Measurements from ENCODE around the gene BMP7. TPM values are rescaled to one million over a fixed set of nuclear protein-coding genes. Genes with fewer than 3 reads are reported as not detected.
"Not testable (repeated sequence)": the region's sequence is repeated elsewhere in the genome, so short reads cannot be mapped to it uniquely, and the experiment has no call there.

Gene BMP7
- total RNA-seq, 2 experiments from 2014 or later: not detected

- Mint-ChIP-seq H3K9me3 (no peaks in the 10 kb centered on the region), H3K4me3 (no peak overlapping the region), H3K4me1 (no peaks in the 10 kb centered on the region), H3K27me3 (no peaks in the 10 kb centered on the region), H3K27ac (no peak overlapping the region), H3K36me3 (no peaks in the 10 kb centered on the region)
- ATAC-seq (ENCODE audit: low read depth) (no peak), DNase-seq (no peak)
- POLR2A ChIA-PET: no interaction called here
Measured at GRCh38 chr20:57166568-57167291, 99.7 kb downstream of the BMP7 start.

DNA sequence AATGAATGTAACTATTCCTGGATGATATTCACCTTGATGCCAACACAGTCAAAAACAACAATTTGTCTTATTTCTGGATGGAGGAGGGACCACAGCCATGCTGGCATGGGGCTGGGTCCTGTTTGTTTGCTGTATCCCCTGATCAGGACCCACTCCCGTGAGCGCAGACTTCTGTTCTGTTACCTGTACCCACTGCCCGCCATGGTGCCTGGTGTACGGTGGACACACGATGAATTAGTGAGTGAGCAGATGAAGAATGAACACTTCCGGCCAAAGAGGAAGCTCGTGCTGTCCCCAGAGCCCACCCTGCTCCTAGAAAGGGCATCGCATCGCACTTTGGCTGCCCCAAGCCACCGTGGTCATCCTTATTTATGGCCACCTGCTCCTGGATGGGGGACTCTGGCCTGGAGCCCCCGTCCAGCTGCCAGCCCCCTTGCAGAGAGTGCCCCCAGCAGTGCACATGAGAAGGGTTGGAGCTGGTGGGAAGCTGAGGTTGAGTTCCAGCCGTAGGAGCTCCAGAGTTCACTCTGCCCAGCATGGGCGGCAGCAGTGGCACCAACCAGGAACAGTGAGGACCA, 100.9 kb downstream of the BMP7 start:
- H3K9me3 Mint-ChIP-seq: no peaks in the 10 kb centered on the region

GRCh38 chr20:57164872-57165271, 101.6 kb downstream of the BMP7 start:
- ATAC-seq (ENCODE audit: low read depth): no peak
- H3K9me3 Mint-ChIP-seq: no peaks in the 10 kb centered on the region

More for the DNA sequence above, 100.9 kb downstream of the BMP7 start:
- DNase-seq (no peak), ATAC-seq (ENCODE audit: low read depth) (no peak)
- H3K27ac Mint-ChIP-seq: no peak overlapping the region
- H3K4me3 Mint-ChIP-seq: no peak overlapping the region
- no peaks in the 10 kb centered on the region for H3K27me3 Mint-ChIP-seq
- no peaks in the 10 kb centered on the region for H3K4me1 Mint-ChIP-seq
- no peaks in the 10 kb centered on the region for H3K36me3 Mint-ChIP-seq
- POLR2A ChIA-PET: no interaction called here

DNA sequence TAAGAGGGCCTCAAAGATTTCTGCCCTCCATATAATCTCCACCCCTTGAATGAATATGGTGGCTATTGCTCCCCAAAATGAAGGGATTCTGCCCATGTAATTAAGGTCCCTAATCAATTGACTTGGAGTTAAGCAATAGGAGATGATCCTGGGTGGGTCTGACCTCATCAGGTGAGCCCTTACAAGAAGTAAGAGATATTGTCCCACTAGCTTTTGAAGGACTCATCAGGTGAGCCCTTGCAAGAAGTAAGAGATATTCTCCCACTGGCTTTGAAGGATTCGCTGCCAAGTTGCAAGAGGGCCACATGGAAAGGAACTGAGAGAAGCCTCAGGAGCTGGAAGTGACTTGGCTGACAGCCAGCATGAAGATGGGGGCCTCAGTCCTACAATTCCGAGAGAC, 103.4 kb downstream of the BMP7 start:
- Mint-ChIP-seq H3K27ac (no peak overlapping the region), H3K9me3 (no peaks in the 10 kb centered on the region), H3K36me3 (no peaks in the 10 kb centered on the region), H3K4me1 (no peaks in the 10 kb centered on the region), H3K27me3 (no peaks in the 10 kb centered on the region), H3K4me3 (no peak overlapping the region)
- DNase-seq: no peak
- ATAC-seq (ENCODE audit: low read depth): no peak
- POLR2A ChIA-PET: no interaction called here

More at GRCh38 chr20:57164872-57165271, 101.6 kb downstream of the BMP7 start:
- Mint-ChIP-seq H3K27me3 (no peaks in the 10 kb centered on the region), H3K36me3 (no peaks in the 10 kb centered on the region), H3K27ac (no peak overlapping the region), H3K4me3 (no peak overlapping the region), H3K4me1 (no peaks in the 10 kb centered on the region)
- DNase-seq: no peak
- POLR2A ChIA-PET: no interaction called here

DNA sequence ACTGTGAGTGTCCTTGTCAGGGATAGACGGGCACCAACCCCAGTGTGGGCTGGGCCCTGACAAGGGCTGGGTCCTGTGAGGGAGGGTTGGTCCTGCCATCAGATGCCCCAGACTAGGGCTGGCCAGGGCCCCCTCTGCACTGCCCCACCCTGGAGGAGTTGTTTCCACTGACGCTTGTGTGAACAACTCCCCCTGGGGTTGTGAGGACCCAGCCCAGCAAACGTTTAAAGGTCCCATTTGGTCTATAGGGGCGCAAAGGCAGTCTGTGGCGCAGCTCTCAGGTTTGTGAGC, 104.1 kb downstream of the BMP7 start:
- DNase-seq: no peak

DNA sequence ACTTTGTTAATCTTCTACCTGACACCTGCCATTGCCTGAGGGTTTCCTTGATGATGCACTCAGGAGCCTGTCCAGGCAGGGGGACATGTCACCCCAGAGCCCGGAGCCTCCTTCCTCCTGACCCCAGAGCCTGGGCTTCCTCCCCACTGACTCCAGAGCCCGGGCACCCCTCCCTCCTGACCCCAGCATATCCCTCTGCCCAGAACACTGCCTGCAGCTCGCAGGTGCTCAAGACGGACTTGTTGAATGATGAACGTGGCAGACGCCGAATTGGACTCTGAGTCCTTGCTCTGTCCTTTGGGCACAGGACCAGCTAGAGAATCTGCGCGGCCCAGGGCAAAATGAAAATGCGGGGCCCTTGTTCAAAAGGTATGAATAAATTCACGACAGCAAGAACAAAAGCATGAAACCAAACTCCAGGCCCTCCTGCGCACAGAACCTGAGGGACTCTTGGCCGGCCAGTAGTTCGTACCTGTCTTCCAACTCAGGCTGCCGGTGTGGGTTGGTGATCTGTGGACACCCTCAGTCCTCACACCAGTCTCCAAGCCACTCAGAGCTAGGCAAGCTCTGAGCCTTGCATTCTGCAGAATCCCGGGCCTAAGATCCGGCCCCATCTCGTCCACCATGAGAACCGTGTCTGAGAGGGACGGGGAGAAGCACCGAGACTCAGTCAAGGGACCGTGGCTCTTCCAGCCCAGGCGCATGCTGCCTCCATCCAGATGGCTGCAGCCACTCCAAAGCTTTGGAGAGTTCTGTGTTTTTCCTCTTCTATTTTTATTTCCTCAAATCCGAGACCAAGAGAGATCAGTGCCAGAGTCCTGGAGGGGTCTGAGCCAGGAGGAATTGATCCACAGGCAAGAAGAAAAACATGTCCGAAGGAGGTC, 104.7 kb downstream of the BMP7 start:
- Mint-ChIP-seq H3K27me3 (no peaks in the 10 kb centered on the region), H3K9me3 (no peaks in the 10 kb centered on the region), H3K4me1 (no peaks in the 10 kb centered on the region), H3K27ac (no peak overlapping the region), H3K4me3 (no peak overlapping the region), H3K36me3 (no peaks in the 10 kb centered on the region)
- DNase-seq: no peak
- POLR2A ChIA-PET: no interaction called here
- ATAC-seq (ENCODE audit: low read depth): no peak

More for the DNA sequence above, 104.1 kb downstream of the BMP7 start:
- H3K9me3 Mint-ChIP-seq: no peaks in the 10 kb centered on the region
- H3K27me3 Mint-ChIP-seq: no peaks in the 10 kb centered on the region
- H3K4me1 Mint-ChIP-seq: no peaks in the 10 kb centered on the region
- POLR2A ChIA-PET: no interaction called here
- ATAC-seq (ENCODE audit: low read depth): no peak
- no peaks in the 10 kb centered on the region for H3K36me3 Mint-ChIP-seq
- no peak overlapping the region for H3K4me3 Mint-ChIP-seq
- H3K27ac Mint-ChIP-seq: no peak overlapping the region

DNA sequence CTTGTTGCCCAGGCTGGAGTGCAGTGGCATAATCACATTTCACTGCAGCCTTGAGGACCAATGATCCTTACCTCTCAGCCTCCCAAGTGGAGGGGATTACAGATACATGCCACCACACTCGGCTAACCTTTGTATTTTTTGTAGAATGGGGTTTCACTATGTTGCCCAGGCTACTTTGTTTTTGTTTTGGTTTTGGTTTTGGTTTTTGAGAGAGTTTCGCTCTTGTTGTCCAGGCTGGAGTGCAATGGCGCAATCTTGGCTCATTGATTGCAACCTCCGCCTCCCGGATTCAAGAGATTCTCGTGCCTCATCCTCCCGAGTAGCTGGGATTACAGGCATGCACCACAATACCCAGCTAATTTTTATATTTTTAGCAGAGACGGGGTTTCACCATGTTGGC, 105.5 kb downstream of the BMP7 start:
- H3K9me3 Mint-ChIP-seq: no peaks in the 10 kb centered on the region
- ATAC-seq (ENCODE audit: low read depth): no peak
- POLR2A ChIA-PET: no interaction called here

DNA sequence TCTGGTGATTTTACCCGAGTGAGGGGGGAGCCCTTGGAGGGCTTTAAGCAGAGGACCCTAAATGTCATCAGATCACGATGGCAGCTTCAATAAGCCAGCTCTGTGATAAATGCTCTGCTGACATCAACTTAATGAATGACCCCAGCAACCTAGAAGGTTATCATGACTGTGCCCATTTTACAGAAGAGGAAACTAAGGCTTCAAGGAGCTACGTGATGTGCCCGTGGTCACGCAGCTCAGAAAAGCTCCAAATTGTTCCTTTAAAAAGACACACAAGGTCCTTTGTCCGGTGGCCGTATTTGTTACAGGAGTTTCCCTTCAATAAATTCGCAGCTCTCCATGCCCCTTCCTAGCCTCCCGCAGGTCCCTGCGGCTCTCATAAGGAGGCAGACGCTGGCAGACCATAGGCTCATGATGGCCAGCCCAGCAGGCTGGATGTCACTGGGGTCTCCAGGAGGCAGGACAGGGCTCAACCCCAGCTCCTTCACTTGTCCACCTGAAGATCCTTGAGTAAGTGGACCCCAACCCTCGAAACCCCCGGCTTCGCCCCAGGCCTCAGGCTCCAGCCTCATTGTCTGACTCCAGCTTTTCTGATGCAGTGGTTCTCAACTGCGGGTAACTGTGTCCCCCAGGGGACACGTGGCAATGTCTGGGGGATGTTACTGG, 106.4 kb downstream of the BMP7 start:
- DNase-seq (no peak), ATAC-seq (ENCODE audit: low read depth) (no peak)
- H3K36me3 Mint-ChIP-seq: no peaks in the 10 kb centered on the region
- POLR2A ChIA-PET: no interaction called here
- H3K27me3 Mint-ChIP-seq: no peaks in the 10 kb centered on the region
- no peak overlapping the region for H3K4me3 Mint-ChIP-seq
- no peaks in the 10 kb centered on the region for H3K9me3 Mint-ChIP-seq
- no peaks in the 10 kb centered on the region for H3K4me1 Mint-ChIP-seq
- no peak overlapping the region for H3K27ac Mint-ChIP-seq

More for the DNA sequence above, 105.5 kb downstream of the BMP7 start:
- Mint-ChIP-seq H3K36me3 (no peaks in the 10 kb centered on the region), H3K4me3 (no peak overlapping the region), H3K4me1 (no peaks in the 10 kb centered on the region), H3K27me3 (no peaks in the 10 kb centered on the region), H3K27ac (no peak overlapping the region)
- no peak for DNase-seq

- no peak for ATAC-seq (ENCODE audit: low read depth)
- Mint-ChIP-seq H3K27me3 (no peaks in the 10 kb centered on the region), H3K9me3 (no peaks in the 10 kb centered on the region), H3K27ac (no peak overlapping the region), H3K36me3 (no peaks in the 10 kb centered on the region), H3K4me3 (no peak overlapping the region), H3K4me1 (no peaks in the 10 kb centered on the region)
- no peak for DNase-seq
- POLR2A ChIA-PET: no interaction called here
Measured at GRCh38 chr20:57159193-57159851, 107.1 kb downstream of the BMP7 start.

GRCh38 chr20:57158474-57158873, 108.0 kb downstream of the BMP7 start:
- Mint-ChIP-seq H3K4me1 (no peaks in the 10 kb centered on the region), H3K27ac (no peak overlapping the region), H3K4me3 (no peak overlapping the region), H3K27me3 (no peaks in the 10 kb centered on the region), H3K9me3 (no peaks in the 10 kb centered on the region), H3K36me3 (no peaks in the 10 kb centered on the region)
- ATAC-seq (ENCODE audit: low read depth) (no peak), DNase-seq (no peak)
- POLR2A ChIA-PET: no interaction called here

GRCh38 chr20:57157787-57158186, 108.7 kb downstream of the BMP7 start:
- ATAC-seq (ENCODE audit: low read depth); H3K9me3 Mint-ChIP-seq; H3K4me1 Mint-ChIP-seq; H3K36me3 Mint-ChIP-seq; H3K27me3 Mint-ChIP-seq; H3K27ac Mint-ChIP-seq; POLR2A ChIA-PET; DNase-seq; H3K4me3 Mint-ChIP-seq: not testable (repeated sequence)

DNA sequence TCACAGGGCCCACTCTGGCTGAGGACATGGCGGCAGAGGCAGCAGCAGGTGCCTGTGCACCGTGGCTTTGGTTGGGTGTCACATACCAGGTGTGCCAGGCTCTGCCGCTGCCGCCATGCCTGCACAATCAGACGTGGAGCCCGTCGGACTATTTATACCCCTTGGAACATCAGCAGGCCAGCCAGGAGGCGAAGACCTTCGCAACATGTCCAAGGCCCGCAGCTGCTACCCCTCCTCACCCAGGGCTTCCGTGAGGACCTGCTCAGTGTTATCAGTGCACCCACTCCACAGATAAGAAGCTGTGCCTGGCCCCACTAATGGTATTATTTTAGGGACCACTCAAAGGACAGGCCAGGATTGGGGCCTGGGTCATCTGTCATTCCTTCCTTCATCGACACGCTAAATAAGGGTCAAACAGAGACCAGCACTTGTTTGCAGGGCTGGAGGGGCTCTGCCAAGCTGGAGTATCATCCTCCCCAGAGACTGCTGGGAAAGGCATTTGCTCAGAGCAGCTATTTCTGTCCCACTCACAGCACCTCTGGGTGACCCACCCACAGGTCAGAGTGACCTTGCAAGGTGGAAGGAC, 109.2 kb downstream of the BMP7 start:
- POLR2A ChIA-PET: no interaction called here
- Mint-ChIP-seq H3K27me3 (no peaks in the 10 kb centered on the region), H3K9me3 (no peaks in the 10 kb centered on the region), H3K4me3 (no peak overlapping the region), H3K27ac (no peak overlapping the region), H3K4me1 (no peaks in the 10 kb centered on the region), H3K36me3 (no peaks in the 10 kb centered on the region)
- DNase-seq (no peak), ATAC-seq (ENCODE audit: low read depth) (no peak)
